Caki2 (cell line): Measurements from ENCODE around the gene CCT5. TPM values are rescaled to one million over a fixed set of nuclear protein-coding genes. Genes with fewer than 3 reads are reported as not detected.
"Not testable (repeated sequence)": the region's sequence is repeated elsewhere in the genome, so short reads cannot be mapped to it uniquely, and the experiment has no call there.

Experiments used
- DNase-seq: peaks from one replicate; pipeline ENCODE4 v3.0.0-alpha.2; 2015; ENCODE audit warnings: low read depth
- in situ Hi-C: cut with HindIII; loops from 2 replicates; pipeline ENCODE4 v1.10.0; 2016; ENCODE audit warnings: low sequenced_read_pairs, low pct_unique_long_range_greater_than_20kb, mixed read lengths
- total RNA-seq: library from RNA; depleted of rRNA; stranded (reverse); fragments of >200 nt; shearing (Covaris generic); gene quantifications from 2 replicates; pipeline ENCODE4 v1.2.3, GENCODE V29; 2014; ENCODE audit warnings: low replicate concordance

The CCT5 gene
- total RNA-seq, 1 experiment from 2014 or later, result 700 TPM

DNA sequence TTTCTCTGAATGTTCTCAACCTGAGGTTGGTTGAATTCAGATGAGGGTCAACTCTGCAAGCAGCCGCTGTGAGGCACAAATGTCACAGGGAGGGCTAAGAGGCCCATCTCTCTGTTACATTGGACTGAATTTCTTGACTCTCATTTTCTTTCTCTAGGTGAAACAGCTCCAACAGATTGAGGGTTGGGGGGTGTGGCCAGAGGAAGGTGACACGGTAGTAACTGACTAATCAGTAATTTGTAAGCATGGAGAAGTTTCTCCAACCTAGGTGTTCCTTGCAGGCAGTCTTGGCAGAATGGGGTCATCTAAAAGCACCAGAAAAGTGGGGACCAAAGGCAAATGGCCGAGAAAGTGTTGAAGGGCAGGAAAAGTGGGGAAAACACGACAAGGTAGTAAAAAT, 16.8 kb downstream of the CCT5 start:
- no peak for DNase-seq
- in situ Hi-C loops, result no loop called here

DNA sequence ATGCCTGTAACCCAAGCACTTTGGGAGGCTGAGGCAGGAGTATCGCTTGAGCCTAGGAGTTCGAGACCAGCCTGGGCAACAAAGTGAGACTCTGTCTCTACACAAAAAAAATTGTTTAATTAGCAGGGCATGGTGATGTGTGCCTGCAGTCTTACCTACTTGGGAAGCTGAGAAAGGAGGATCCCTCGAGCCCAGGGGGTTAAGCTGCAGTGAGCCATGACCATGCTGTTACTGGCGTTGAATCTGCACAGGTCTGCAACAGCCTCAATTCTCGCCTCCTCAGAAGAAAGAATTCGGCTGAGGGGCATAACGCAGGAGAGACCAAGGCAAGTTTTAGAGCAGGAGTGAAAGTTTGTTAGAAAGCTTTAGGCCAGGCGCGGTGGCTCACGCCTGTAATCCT, 18.0 kb downstream of the CCT5 start:
- in situ Hi-C loops, result no loop called here
- no peak for DNase-seq

DNA sequence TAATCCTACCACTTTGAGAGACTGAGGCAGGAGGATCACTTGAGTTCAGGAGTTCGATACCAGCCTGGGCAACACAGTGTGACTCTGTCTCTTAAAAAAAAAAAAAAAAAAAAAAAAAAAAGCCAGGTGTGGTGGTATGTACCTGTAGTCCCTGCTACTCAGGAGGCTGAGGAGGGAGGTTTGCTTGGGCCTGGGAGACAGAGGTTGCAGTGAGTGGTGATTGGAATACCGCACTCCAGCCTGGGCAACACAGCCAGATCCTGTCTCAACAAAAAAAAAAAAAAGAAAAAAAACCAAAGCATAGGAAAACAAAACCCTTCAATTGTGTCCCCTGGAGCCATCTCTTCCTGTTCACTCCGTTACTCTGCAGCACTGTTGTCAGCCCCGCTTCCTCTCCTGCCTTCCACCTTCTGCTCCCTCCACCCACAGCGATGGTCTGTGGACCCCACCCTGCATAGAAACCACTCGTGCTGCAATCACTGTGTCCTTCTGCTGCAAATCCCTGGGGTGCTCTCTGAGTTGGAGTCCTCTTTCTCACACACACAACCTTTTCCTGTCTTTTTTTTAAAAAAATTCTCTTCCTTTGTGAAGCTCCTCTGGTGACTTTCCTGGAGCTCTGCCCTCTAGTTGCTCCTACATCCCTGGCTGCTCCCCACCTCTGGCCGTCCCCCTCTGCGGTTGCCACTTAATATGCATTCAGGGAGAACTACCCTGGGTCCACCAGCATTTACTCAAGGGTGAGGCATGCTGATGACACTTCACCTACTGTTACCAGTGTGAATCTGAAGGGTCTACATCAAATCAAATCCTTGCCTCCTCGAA, 22.2 kb downstream of the CCT5 start:
- DNase-seq, result no peak
- in situ Hi-C loops, result no loop called here

DNA sequence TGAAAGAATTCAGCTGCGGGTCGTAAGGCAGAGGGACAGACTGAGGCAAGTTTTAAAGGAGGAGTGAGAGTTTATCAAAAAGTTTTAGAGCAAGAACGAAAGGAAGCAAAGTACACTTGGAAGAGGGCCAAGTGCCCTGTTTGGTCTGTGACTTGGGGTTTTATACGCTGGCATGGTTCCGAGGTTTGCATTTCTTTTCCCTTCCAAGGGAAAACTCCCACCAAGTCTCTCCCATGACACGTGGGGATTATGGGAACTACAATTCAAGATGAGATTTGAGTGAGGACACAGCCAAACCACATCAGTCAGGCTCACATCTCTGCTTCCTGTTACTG, 22.8 kb downstream of the CCT5 start:
- in situ Hi-C loops, DNase-seq: not testable (repeated sequence)

DNA sequence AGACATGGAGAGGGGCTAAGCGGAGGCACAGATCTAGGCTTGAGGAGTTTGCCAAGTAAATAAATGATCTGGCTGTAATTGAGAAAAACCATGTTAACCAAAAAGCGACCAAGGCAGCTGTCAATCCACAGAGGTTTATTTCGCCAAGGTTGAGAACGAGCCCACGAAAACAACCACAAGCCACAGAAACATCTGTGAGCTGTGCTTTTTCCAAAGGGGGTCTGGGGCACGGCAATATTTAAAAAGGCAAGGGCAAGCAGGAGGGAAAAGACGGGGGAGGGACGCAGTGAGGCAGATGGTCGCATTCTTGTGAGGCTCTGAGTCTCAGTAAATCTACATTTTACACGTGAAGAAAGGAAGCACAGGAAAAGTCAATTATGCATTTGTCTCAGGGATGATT, 25.4 kb downstream of the CCT5 start:
- DNase-seq, result no peak
- in situ Hi-C loops, result no loop called here

DNA sequence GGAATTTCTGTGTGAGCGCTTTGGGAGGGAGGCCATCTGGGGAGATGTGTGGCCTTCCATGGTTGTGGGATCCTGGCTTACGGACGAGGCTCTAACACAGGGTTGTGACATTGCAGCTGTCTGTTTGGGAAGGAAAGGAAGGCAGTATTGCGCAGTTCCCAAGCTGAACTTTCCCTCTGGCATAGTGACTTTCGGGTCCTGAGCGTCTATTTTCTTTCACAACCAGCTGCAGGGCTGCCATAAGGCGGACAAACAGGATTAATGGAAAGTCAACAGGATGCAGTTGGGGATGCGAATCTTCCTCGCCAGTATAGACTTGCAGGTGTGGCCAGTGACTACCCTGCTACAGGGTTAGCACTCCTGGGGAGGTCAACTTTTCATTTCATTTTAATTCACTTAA, 25.9 kb downstream of the CCT5 start:
- DNase-seq, result no peak

DNA sequence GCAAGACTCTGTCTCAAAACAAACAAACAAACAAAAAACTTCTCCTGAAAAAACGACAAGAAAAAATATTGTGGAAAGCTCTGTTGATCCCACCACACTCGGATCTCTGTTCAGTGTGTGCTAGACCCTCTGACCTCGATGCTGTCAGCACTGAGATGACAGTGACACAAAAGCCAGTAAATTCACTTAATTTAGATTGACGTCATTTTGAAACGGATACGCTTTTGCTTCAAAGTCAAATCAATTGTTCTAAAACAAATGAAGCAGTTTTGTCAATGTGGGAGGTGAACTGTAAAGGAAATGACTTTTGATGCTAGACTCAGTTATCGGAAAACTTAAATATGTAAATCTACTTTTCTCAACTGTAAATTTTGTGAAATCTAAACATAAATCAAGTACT, 26.6 kb downstream of the CCT5 start:
- in situ Hi-C loops, result no loop called here
- no peak for DNase-seq

More for the DNA sequence above, 25.9 kb downstream of the CCT5 start:
- in situ Hi-C loops, result no loop called here

DNA sequence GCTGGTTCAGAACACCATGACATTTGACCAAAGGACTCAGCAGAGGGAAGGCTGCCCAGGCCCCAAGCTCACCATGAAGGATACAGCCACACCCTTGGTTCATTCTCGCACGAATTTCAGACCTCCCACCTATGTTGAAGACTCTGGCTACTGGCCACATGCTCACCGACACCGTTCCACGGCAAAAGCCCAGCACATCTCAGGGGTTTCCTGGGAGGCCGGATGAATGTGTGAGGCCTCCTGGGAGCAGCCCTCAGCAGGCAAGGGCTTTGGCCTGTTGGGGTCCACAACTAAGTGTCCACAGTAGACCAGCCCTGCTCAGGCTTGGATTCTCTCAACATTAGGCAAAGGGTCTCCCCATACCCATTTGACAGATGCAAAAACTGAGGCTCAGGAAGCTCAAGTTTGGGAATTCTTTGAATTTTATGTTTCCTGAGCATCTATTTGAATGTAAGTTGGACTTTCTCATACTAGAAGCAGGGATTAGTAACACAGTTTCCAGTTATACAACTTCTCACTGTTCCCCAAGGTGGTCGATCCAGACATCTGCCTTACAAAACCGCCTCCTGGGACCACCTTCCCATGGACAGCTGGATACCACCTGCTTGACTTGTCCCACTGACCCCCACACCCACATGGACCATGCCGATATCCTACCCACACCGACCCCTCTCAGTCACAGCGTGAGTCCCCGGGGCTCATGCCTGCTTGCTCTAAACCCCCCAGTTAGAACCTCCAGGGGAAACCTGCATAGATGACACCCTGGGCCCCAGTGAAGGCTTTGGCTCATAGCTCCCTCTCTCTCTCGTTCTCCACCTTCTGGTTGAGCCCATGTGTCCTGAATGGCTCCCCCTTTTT, 27.9 kb downstream of the CCT5 start:
- in situ Hi-C loops, result no loop called here
- no peak for DNase-seq

DNA sequence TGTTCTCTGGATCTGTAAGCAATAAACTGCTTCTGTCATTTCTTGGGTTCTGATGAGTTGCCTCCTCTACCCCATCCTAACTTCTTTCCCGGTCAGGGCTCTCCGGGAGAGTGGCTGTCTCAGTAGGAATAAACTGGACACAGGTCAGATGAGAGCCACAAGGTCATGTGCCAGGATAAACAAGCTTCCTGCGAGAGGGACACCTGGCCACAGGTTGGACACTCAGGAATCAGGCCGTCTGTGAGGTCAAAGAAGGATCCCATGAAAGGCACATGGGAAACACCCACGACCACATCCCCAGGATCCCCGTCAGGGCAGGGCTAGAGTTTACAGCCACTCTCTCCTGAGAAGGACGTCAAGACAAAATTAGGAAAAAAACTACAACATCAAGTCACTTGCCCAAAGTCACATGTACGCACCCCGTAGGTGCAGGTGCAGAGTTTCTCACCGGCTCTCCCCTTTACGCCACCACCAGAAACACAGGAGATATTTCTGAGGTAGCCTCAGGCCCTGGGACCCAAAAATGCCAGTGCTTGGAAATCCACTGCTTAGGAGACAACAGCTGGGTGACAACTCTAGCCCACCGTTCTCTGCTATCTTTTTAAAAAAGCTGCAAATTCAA, 28.7 kb downstream of the CCT5 start:
- DNase-seq, result no peak
- in situ Hi-C loops, result no loop called here

DNA sequence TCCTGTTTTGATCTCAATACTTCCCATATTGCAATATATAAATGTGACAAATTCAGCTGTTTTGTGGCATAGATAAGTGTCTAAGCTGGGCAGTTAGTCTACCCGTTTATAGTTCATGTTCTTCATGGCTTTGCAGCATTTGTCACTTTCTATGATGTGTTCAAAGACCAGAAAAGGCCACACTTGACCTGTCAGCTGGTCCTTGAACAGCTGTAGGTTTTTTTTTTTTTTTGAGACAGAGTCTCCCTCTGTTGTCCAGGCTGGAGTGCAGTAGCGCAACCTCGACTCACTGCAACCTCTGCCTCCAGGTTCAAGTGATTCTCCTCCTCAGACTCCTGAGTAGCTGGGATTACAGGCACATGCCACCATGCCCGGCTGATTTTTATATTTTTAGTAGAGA, 29.2 kb downstream of the CCT5 start:
- in situ Hi-C loops, result no loop called here
- DNase-seq, result no peak

DNA sequence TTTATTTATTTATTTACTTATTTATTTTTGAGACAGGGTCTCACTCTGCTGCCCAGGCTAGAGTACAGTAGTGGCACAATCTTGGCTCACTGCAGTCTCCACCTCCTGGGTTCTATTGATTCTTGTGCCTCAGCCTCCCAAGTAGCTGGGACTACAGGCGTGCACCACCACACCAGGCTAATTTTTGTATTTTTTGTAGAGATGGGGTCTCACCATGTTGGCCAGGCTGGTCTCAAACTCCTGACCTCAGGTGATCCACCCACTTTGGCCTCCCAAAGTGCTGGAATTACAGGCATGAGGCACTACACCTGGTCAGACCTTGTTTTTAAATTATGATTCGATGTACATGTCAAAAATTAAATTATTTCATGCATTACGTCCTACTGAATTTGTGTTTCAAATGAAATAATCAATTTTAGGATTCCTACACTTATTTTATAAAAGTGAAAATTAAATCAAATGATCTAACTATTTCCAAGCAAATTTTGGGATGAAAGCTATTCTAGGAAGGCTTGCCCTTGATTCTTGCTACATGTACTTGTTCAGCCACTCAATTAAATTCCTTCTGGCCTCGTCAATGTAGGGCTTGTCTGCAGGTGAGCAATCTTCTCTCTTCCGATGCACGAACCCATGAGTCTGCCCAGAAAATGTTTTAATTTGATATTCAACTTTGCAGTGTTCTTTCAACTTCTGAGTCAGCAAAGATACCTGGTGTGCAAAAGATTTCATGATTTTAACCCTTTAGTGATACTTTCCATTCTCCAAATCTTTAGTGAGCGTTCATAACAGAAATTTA, 30.0 kb downstream of the CCT5 start:
- in situ Hi-C loops, result no loop called here
- DNase-seq, result no peak

DNA sequence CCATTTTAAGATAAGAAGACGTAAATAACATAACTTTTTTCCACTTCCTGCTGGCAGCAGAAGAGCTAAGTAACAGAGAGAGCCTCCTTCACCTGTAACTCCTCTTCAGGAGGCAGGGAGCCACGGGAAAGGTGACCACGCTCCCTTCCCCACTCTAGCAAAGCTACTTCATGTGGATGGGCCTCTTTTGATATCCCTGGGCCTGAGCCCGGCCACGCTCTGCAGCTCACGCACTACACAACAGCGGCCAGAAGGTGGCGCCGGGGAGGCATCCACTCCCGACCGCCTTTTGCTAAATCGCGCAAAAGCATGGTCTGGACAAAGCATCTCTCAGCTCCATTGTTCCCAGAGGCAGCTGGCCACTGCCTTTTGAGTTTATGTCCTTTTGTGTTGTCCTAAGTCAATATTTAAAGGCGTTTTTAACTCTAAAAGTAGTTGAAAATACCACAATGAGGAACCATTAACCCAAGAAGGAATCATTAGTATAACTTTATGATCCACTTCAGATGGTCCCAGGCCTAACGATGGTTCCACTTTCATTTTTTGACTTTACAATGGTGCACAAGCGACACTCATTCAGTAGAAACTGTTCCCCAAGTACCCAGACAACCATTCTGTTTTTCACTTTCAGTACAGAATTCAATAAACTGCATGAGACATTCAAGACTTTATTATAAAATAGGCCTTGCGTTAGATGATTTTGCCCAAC, 34.0 kb downstream of the CCT5 start:
- peak; percentile 78 for DNase-seq
- in situ Hi-C loops, result no loop called here

DNA sequence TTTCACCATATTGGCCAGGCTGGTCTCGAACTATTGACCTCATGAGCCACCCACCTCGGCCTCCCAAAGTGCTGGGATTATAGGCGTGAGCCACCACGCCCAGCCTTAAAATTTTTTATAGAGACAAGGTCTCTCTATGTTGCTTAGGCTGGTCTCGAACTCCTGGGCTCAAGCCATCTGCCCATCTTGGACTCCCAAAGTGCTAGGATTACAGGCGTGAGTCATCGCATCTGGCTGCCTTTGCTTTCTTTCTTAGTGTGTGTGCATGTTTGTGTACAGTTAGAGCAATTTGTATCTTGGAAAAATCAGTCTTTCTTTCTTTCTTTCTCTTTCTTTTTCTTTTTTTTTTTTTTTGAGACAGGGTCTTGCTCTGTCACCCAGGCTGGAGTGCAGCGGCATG, 35.3 kb downstream of the CCT5 start:
- DNase-seq, result peak; percentile 50
- in situ Hi-C loops, result not testable (repeated sequence)

DNA sequence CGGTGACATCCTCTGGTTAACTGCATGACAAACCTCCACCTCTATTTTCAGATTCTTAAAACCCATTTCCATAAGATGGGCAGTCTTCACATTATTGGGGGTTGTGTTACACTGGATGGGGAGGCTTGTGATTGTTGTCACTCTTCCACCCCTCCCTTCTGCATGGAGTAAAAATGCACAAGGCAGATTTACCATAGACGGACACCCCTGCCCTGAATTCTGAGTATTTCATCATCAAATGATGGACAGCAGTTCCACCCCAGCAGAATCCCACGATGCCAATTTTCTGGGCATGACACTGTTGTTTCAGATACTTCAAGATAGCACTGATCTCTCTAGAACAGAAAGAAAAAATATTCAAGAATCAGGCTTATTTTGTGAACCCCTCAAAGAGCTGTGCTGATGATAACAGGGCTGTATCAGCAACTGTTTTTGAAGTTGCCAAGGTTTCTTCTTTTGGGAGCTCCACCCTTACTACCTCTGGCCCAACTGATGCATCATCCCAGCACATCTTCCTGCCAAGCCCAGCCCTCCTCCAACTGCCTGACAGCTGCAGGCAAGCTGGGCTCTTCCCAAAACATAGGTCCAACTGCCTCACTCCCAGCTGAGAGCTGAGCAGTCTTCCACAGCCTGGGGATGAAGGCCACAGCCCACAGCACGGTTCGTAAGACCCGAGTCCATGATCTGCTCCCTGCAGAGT, 36.2 kb downstream of the CCT5 start:
- no peak for DNase-seq
- in situ Hi-C loops, result no loop called here

DNA sequence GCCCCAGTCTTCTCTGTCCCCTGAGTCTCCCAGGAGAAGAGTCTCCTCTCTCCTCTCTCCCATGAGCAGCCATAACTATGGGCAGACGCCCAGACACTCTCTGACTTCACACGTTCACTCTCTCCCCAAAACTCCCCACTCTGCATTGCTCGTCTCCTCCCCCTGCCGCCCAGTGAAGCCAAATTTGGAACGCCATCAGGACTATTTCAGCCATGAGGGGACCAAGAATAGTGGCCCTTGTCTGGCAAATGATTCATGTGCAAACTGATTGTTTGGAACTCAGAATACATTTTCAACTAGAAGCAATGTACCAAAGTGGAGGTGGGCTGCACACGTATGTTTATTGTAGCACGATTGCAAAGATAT, 36.8 kb downstream of the CCT5 start:
- in situ Hi-C loops, result no loop called here
- DNase-seq, result no peak

DNA sequence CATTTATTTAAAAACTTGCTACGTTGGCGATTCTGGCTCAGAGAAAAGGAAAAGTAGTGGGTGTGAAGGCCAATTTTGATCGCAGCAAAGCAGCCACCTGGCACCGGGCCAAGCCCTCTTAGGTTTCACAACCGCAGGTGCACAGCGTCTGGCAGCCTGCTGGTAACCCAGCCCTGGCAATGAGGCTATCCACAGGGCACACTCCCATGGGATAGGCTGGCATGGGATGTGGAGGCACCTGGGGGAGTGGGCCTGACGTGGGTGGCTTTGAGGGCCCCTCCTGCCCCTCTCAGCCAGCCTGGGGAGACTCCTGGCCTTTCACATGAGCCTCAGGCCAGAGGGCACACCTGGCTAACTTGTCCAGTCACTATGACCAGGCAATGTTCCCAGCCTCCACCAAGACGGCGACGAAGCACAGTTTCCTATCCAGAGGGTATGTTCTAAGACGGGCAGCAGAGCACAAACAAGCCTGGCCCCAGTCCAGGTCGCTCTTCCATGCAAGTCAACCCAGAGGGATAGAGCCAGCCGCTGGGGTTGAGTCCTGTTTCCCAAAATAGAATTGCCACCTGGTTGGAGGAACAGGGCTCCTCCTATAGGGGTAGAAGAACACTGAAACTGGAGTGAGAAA, 38.6 kb downstream of the CCT5 start:
- in situ Hi-C loops, result no loop called here
- DNase-seq, result peak; percentile 99

DNA sequence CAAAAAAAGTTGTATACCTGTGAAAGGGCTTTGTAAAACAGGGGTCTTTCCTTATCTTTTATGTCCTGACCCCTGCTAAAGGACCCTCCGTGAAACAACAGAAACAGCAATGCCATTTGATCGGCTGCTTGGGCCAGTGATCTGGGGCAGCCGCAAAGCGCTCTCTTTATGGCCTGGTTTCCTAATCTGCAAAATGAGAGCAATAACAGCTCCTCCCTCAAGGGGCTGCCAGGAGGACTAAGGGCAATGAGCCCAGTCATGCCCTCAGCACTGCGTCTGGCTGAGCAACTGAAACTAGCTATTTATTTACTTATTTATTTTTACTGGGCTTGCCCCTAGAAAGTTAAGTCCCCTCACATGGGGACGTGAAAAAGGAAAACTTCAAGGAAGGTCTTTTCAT, 39.3 kb downstream of the CCT5 start:
- DNase-seq, result peak; percentile 44
- in situ Hi-C loops, result no loop called here
